Stimulated activated CD8-positive, alpha-beta memory T cell treated with anti-CD3 and anti-CD28 coated beads, Interleukin-12 subunit alpha, Interleukin-12 subunit beta, amount 100 ng/mL, for 1 hour (primary cell): Measurements from ENCODE around the gene VPS26C.

ENCODE experiments used
- DNase-seq: peaks from one replicate; pipeline ENCODE4 v3.0.0-alpha.2; 2020; ENCODE audit warnings: low read depth

The VPS26C gene

GRCh38 chr21:37264808-37265207, 2.3 kb downstream of the VPS26C start:
- DNase-seq, result no peak

GRCh38 chr21:37263827-37264600, 3.1 kb downstream of the VPS26C start:
- DNase-seq, result no peak

GRCh38 chr21:37259426-37259825, 7.7 kb downstream of the VPS26C start:
- no peak for DNase-seq

- DNase-seq, result peak; percentile 45
These were observed 8.9 kb downstream of the VPS26C start for GRCh38 chr21:37257967-37258877.

- DNase-seq, result no peak
These were observed 9.6 kb downstream of the VPS26C start for GRCh38 chr21:37257511-37257966.

GRCh38 chr21:37253991-37254390, 13.1 kb downstream of the VPS26C start:
- DNase-seq, result no peak

- no peak for DNase-seq
These were observed 15.9 kb downstream of the VPS26C start for GRCh38 chr21:37251294-37251634.

GRCh38 chr21:37249112-37249904, 17.8 kb downstream of the VPS26C start:
- no peak for DNase-seq

GRCh38 chr21:37248298-37248697, 18.8 kb downstream of the VPS26C start:
- DNase-seq, result no peak

- no peak for DNase-seq
These were observed 22.0 kb downstream of the VPS26C start for GRCh38 chr21:37245151-37245550.

GRCh38 chr21:37244501-37245095, 22.5 kb downstream of the VPS26C start:
- no peak for DNase-seq

GRCh38 chr21:37243961-37244360, 23.2 kb downstream of the VPS26C start:
- DNase-seq, result no peak

- no peak for DNase-seq
These were observed 25.7 kb downstream of the VPS26C start for GRCh38 chr21:37241426-37241825.

GRCh38 chr21:37240978-37241377, 26.2 kb downstream of the VPS26C start:
- no peak for DNase-seq

- no peak for DNase-seq
These were observed 29.4 kb downstream of the VPS26C start for GRCh38 chr21:37237764-37238163.

- DNase-seq, result no peak
These were observed 29.8 kb downstream of the VPS26C start for GRCh38 chr21:37237346-37237745.

GRCh38 chr21:37233551-37234146, 33.5 kb downstream of the VPS26C start:
- DNase-seq, result no peak

GRCh38 chr21:37232274-37233018, 34.7 kb downstream of the VPS26C start:
- no peak for DNase-seq

GRCh38 chr21:37231671-37232070, 35.5 kb downstream of the VPS26C start:
- no peak for DNase-seq

- DNase-seq, result no peak
These were observed 35.9 kb downstream of the VPS26C start for GRCh38 chr21:37231249-37231645.
